ENCODE data around the gene UBL3. TPM values are rescaled to one million over a fixed set of nuclear protein-coding genes. Genes with fewer than 3 reads are reported as not detected.
A peak's percentile ranks its signal among the peaks of the same experiment; 100 is the strongest.

The UBL3 gene
- total and polyA plus RNA-seq, 10 of the 15 experiments (the other 5 are each of a cell fraction or from before 2014, with no cell fraction given), result 5.5 to 13.7 (median 10.6) TPM

GRCh38 chr13:29750183-29750530, 100.3 kb downstream of the UBL3 start:
- in situ Hi-C loops (cut with MboI) (no loop called here), intact Hi-C loops (cut with micrococcal nuclease; ENCODE audit: unreplicated experiment) (no loop called here)
- no peaks in the 10 kb centered on the region for H4K20me1 ChIP-seq (ENCODE audit: control insufficient read depth, insufficient read depth)
- H3K9ac ChIP-seq (ENCODE audit: control insufficient read depth, insufficient read depth, low read length), result no peak overlapping the region
- no peak overlapping the region for H3K4me3 ChIP-seq
- ChIA-PET POLR2A (no interaction called here), RAD21 (ENCODE audit: unreplicated experiment) (no interaction called here), SMC1A (ENCODE audit: uncharacterized antibody, unreplicated experiment) (interaction anchor here (1.0 to 1.6 kb wide), 3 partner anchors 8 to 93 kb away, joined by 3 to 5 read pairs (median 4); no protein-coding TSS in a partner anchor), CTCF (interaction anchor here (1.0 kb wide), 1 partner anchor 365 kb away, joined by 3 read pairs; no protein-coding TSS in a partner anchor)
- H3K27me3 ChIP-seq (replicated peaks in 1 of 2; ENCODE audit: control insufficient read depth in 2 of 2, insufficient read depth in 2 of 2, low read length in 1 of 2), result 0 out of 4 replicates have a peak, but pooled peaks cover 0 to 3% of the 10 kb centered on the region in 2 experiments
- no peak for ATAC-seq
- H3K79me2 ChIP-seq (ENCODE audit: control insufficient read depth, insufficient read depth, low read length), result no peaks in the 10 kb centered on the region
- no peak for DNase-seq (ENCODE audit: low read depth, low spot score)
- TF ChIP-seq NR2C1 (IDR thresholded peaks at IDR 0.05), result no peak
- TF ChIP-seq BCL11A (IDR thresholded peaks at IDR 0.05; ENCODE audit: low read depth, low read length), result no peak
- H3K9me3 ChIP-seq (replicated peaks; ENCODE audit: control insufficient read depth, insufficient read depth, low read length), result no peaks in the 10 kb centered on the region
- H3K36me3 ChIP-seq (ENCODE audit: control insufficient read depth in 2 of 2, insufficient read depth in 2 of 2, low read length in 1 of 2), result no peaks in the 10 kb centered on the region
- H3K27ac ChIP-seq (ENCODE audit: control insufficient read depth, insufficient read depth), result no peak overlapping the region
- H3K4me1 ChIP-seq (ENCODE audit: control insufficient read depth, insufficient read depth, low read length), result no peaks in the 10 kb centered on the region
- no TSS peak for BruUV-seq (replicated peaks)
- H3K4me2 ChIP-seq (ENCODE audit: control insufficient read depth, insufficient read depth), result no peak overlapping the region
- H2AFZ ChIP-seq (ENCODE audit: control insufficient read depth, low read depth, low read length), result no peak overlapping the region
- 15% methylated on average over 5 of the region's 5 CpGs for WGBS (ENCODE audit: insufficient coverage, insufficient replicate concordance, low lambda C conversion rate, missing lambda C conversion rate)
- no peak for FAIRE-seq

DNA sequence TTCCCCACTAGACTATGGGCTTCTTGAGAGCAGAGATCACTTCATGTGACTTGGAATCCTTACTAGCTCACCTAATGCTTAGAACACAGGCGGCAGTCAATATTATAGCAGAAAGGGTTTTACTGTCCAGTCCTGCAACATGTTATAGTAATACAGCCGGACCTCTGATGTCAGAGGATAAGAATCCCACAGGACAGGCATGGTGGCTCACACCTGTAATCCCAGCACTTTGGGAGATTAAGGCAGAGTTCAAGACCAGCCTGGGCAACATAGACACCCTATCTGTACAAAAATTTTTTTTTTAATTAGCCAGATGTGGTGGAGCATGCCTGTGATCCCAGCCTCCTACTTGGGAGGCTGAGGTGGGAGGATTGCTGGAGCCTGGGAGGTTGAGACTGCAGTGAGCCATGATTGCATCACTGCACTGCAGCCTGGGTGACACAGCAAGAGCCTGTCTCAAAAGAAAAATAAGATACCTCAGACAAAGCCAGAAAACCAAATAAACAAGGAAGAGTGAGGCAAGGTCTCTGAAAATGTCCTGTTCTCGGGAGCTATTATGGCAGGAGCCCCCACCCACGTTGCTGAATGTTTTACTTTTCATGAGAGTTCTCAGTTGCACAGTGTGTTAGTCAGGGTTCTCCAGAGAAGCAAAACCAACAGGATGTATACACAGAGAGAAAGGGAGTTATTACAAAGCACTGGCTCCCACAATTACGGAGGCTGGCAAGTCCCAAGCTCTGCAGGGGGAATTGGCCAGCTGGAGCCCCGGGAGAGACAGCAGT, 100.8 kb downstream of the UBL3 start:
- Histone ChIP-seq H4K20me1 (ENCODE audit: control insufficient read depth, insufficient read depth) (no peaks in the 10 kb centered on the region), H2AFZ (ENCODE audit: control insufficient read depth, low read depth, low read length) (no peak overlapping the region), H3K36me3 (ENCODE audit: control insufficient read depth in 2 of 2, insufficient read depth in 2 of 2, low read length in 1 of 2) (no peaks in the 10 kb centered on the region), H3K4me3 (no peak overlapping the region), H3K4me2 (ENCODE audit: control insufficient read depth, insufficient read depth) (no peak overlapping the region), H3K79me2 (ENCODE audit: control insufficient read depth, insufficient read depth, low read length) (no peaks in the 10 kb centered on the region), H3K4me1 (ENCODE audit: control insufficient read depth, insufficient read depth, low read length) (no peaks in the 10 kb centered on the region), H3K9me3 (replicated peaks; ENCODE audit: control insufficient read depth, insufficient read depth, low read length) (no peaks in the 10 kb centered on the region), H3K9ac (ENCODE audit: control insufficient read depth, insufficient read depth, low read length) (no peak overlapping the region), H3K27ac (ENCODE audit: control insufficient read depth, insufficient read depth) (no peak overlapping the region), H3K27me3 (replicated peaks in 1 of 2; ENCODE audit: control insufficient read depth in 2 of 2, insufficient read depth in 2 of 2, low read length in 1 of 2) (0 out of 4 replicates have a peak, but pooled peaks cover 0 to 3% of the 10 kb centered on the region in 2 experiments)
- DNase-seq (ENCODE audit: low read depth, low spot score) (no peak), FAIRE-seq (no peak), ATAC-seq (peak; percentile 61)
- ChIA-PET SMC1A (ENCODE audit: uncharacterized antibody, unreplicated experiment) (interaction anchor here (1.0 to 1.6 kb wide), 2 partner anchors 8 to 10 kb away, joined by 3 to 4 read pairs; no protein-coding TSS in a partner anchor), RAD21 (ENCODE audit: unreplicated experiment) (no interaction called here), POLR2A (no interaction called here), CTCF (interaction anchor here (1.0 kb wide), 1 partner anchor 365 kb away, joined by 3 read pairs; no protein-coding TSS in a partner anchor)
- intact Hi-C loops (cut with micrococcal nuclease; ENCODE audit: unreplicated experiment), result no loop called here
- in situ Hi-C loops (cut with MboI), result no loop called here
- WGBS (ENCODE audit: insufficient coverage, insufficient replicate concordance, low lambda C conversion rate, missing lambda C conversion rate), result 25% methylated on average over 6 of the region's 6 CpGs
- BruUV-seq (replicated peaks), result no TSS peak
- TF ChIP-seq CHD2 (IDR thresholded peaks at IDR 0.05; ENCODE audit: borderline replicate concordance, low read depth, low read length), result no peak
- TF ChIP-seq, protein P1, sequence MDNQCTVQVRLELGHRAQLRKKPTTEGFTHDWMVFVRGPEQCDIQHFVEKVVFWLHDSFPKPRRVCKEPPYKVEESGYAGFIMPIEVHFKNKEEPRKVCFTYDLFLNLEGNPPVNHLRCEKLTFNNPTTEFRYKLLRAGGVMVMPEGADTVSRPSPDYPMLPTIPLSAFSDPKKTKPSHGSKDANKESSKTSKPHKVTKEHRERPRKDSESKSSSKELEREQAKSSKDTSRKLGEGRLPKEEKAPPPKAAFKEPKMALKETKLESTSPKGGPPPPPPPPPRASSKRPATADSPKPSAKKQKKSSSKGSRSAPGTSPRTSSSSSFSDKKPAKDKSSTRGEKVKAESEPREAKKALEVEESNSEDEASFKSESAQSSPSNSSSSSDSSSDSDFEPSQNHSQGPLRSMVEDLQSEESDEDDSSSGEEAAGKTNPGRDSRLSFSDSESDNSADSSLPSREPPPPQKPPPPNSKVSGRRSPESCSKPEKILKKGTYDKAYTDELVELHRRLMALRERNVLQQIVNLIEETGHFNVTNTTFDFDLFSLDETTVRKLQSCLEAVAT (IDR thresholded peaks at IDR 0.05), result no peak
- no peak for TF ChIP-seq SUZ12 (IDR thresholded peaks at IDR 0.05; ENCODE audit: unreplicated experiment)
- TF ChIP-seq NR2C2 (IDR thresholded peaks at IDR 0.05; ENCODE audit: borderline replicate concordance, control insufficient read depth, insufficient read length, low read depth), result no peak
- no peak for TF ChIP-seq ELK1 (IDR thresholded peaks at IDR 0.05; ENCODE audit: low read depth, low read length)
- TF ChIP-seq FOXM1 (IDR thresholded peaks at IDR 0.05; ENCODE audit: low read depth, low read length), result no peak
- no peak for TF ChIP-seq NBN (IDR thresholded peaks at IDR 0.05)
- no peak for TF ChIP-seq RAD21 (IDR thresholded peaks at IDR 0.05; ENCODE audit: insufficient read depth, low read depth, low read length)
- no peak for TF ChIP-seq MTA3 (IDR thresholded peaks at IDR 0.05; ENCODE audit: borderline replicate concordance, low read length)
- no peak for TF ChIP-seq TARDBP (IDR thresholded peaks at IDR 0.05; ENCODE audit: borderline replicate concordance)
- no peak for TF ChIP-seq ZNF217 (IDR thresholded peaks at IDR 0.05)
